Mucosa of descending colon (tissue), 3 donors: ENCODE measurements around the gene CAPN15. TPM values are rescaled to one million over a fixed set of nuclear protein-coding genes. Genes with fewer than 3 reads are reported as not detected.

Experiments
- ATAC-seq: fragments of 200-7000 bp; cut with Tn5 transposase; one replicate; pipeline ENCODE4 v1.9.1; 2020; ENCODE audit warnings: mild to moderate bottlenecking, moderate library complexity
- DNase-seq, 3 donors: peaks; one replicate each; pipeline ENCODE4 v3.0.0-alpha.2; 2020
- H3K36me3 ChIP-seq: fragments of 200-600 bp; one replicate; pipeline ENCODE4 v1.8.0; 2021; ENCODE audit warnings: low read depth, mild to moderate bottlenecking
- H3K4me1 ChIP-seq: fragments of 200-600 bp; one replicate; pipeline ENCODE4 v1.8.0; 2021; ENCODE audit warnings: low read depth, mild to moderate bottlenecking
- H3K4me3 ChIP-seq: fragments of 200-600 bp; one replicate; pipeline ENCODE4 v1.8.0; 2021; ENCODE audit warnings: mild to moderate bottlenecking
- H3K9me3 ChIP-seq: fragments of 200-600 bp; one replicate; pipeline ENCODE4 v1.8.0; 2021; ENCODE audit warnings: mild to moderate bottlenecking
- intact Hi-C, 2 donors: fragments of 100-400 bp; cut with DNase I in 1 of 2; cut with micrococcal nuclease in 1 of 2; formaldehyde crosslinking; loops; one replicate each; pipeline versions ENCODE4 v1.11.0 to v1.11.1; 2022; cut with DNase I, micrococcal nuclease
- total RNA-seq, 3 donors: library from RNA; stranded (reverse); fragmentation: NEBNext Ultra II Directional in 2 of 3; extraction: Animal tissue kit (Norgen Biotek cat#: 25700) in 2 of 3; gene quantifications; one replicate each; pipeline versions ENCODE4 v1.2.1 to v1.2.4, GENCODE V29; 2021 to 2023
- TF ChIP-seq, protein P1 (sequence below): fragments of 200-600 bp; IDR thresholded peaks from one replicate; pipeline ENCODE4 v1.8.0; 2022; ENCODE audit warnings: antibody characterized with exemption, mild to moderate bottlenecking
- donor health status: DM: no; HTN: no; CAD: no; lungs with moderate emphysema.
- donor health status: DM: no; HTN: no; CAD: no.
- donor health status: DM: no; HTN: yes; CAD: no.

CAPN15 gene
- total RNA-seq, 3 donors from 2014 or later: 73.5 to 110 (median 109) TPM

DNA sequence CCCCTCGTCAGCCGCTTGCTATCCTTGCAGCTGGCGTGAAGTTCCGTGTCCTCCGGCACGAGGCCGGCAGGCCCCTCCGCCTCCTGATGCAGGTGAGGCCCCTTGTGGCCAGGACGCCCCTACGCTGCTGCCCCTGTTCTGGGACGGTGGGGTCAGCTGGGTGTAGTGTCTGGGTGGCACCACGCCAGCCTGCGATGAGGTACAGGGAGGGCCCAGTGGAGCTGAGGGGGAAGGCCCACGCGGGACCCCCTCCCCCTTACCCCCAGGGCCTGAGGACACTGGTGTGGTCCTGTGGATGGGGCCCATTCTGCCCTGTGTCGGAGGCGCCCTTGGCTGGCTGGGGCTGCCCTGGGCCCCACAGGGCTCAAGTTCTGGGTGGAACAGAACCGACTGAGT lies 54.7 kb downstream of the CAPN15 start:
- TF ChIP-seq, protein P1, sequence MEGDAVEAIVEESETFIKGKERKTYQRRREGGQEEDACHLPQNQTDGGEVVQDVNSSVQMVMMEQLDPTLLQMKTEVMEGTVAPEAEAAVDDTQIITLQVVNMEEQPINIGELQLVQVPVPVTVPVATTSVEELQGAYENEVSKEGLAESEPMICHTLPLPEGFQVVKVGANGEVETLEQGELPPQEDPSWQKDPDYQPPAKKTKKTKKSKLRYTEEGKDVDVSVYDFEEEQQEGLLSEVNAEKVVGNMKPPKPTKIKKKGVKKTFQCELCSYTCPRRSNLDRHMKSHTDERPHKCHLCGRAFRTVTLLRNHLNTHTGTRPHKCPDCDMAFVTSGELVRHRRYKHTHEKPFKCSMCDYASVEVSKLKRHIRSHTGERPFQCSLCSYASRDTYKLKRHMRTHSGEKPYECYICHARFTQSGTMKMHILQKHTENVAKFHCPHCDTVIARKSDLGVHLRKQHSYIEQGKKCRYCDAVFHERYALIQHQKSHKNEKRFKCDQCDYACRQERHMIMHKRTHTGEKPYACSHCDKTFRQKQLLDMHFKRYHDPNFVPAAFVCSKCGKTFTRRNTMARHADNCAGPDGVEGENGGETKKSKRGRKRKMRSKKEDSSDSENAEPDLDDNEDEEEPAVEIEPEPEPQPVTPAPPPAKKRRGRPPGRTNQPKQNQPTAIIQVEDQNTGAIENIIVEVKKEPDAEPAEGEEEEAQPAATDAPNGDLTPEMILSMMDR: no peak
- H3K4me1 ChIP-seq: peaks cover 4% of the 10 kb centered on the region
- no peak overlapping the region for H3K4me3 ChIP-seq
- no peaks in the 10 kb centered on the region for H3K36me3 ChIP-seq
- no peak for DNase-seq
- no peak for ATAC-seq
- H3K9me3 ChIP-seq: no peaks in the 10 kb centered on the region
- intact Hi-C loops: no loop called here

GRCh38 chr16:582614-583331 lies 55.3 kb downstream of the CAPN15 start:
- intact Hi-C loops: no loop called here
- DNase-seq (no peak), ATAC-seq (no peak)
- TF ChIP-seq, protein P1: no peak
- Histone ChIP-seq H3K36me3 (no peaks in the 10 kb centered on the region), H3K4me1 (peaks cover 7% of the 10 kb centered on the region), H3K9me3 (no peaks in the 10 kb centered on the region), H3K4me3 (no peak overlapping the region)

- intact Hi-C loops: no loop called here
- peaks cover 13% of the 10 kb centered on the region for H3K4me1 ChIP-seq
- TF ChIP-seq, protein P1: no peak
- DNase-seq: no peak
- ATAC-seq: no peak
- no peak overlapping the region for H3K4me3 ChIP-seq
- no peaks in the 10 kb centered on the region for H3K9me3 ChIP-seq
- H3K36me3 ChIP-seq: no peaks in the 10 kb centered on the region
Observed at GRCh38 chr16:583470-583814, 55.9 kb downstream of the CAPN15 start.

GRCh38 chr16:583815-584591 lies 56.5 kb downstream of the CAPN15 start:
- DNase-seq: no peak
- no peak overlapping the region for H3K4me3 ChIP-seq
- H3K36me3 ChIP-seq: no peaks in the 10 kb centered on the region
- TF ChIP-seq, protein P1: no peak
- no peak for ATAC-seq
- peaks cover 13% of the 10 kb centered on the region for H3K4me1 ChIP-seq
- H3K9me3 ChIP-seq: no peaks in the 10 kb centered on the region
- intact Hi-C loops: no loop called here

- intact Hi-C loops: no loop called here
- Histone ChIP-seq H3K4me3 (no peak overlapping the region), H3K9me3 (no peaks in the 10 kb centered on the region), H3K4me1 (peaks cover 13% of the 10 kb centered on the region), H3K36me3 (no peaks in the 10 kb centered on the region)
- TF ChIP-seq, protein P1: no peak
- DNase-seq (no peak), ATAC-seq (no peak)
Observed at GRCh38 chr16:585351-585750, 57.8 kb downstream of the CAPN15 start.
